ENCODE measurements around the gene ZFYVE21.

GRCh38 chr14:103735022-103735421, 19.4 kb downstream of the ZFYVE21 start:
- TF ChIP-seq ERG (CRISPR knock-in tag; IDR thresholded peaks at IDR 0.05) (no peak), CREB1 (CRISPR knock-in tag; IDR thresholded peaks at IDR 0.05) (no peak), MAX (CRISPR knock-in tag; IDR thresholded peaks at IDR 0.05) (no peak), ATF1 (CRISPR knock-in tag; IDR thresholded peaks at IDR 0.05) (no peak), ZNF219 (CRISPR knock-in tag; IDR thresholded peaks at IDR 0.05; ENCODE audit: borderline replicate concordance) (no peak), CTCF (IDR thresholded peaks at IDR 0.05) (no peak), ARID4B (CRISPR knock-in tag; IDR thresholded peaks at IDR 0.05; ENCODE audit: borderline replicate concordance) (no peak), USF2 (CRISPR knock-in tag; IDR thresholded peaks at IDR 0.05) (no peak)
